Panc1 (cell line): ENCODE results near the gene CD96. TPM values are rescaled to one million over a fixed set of nuclear protein-coding genes. Genes with fewer than 3 reads are reported as not detected.

ENCODE experiments used
- ATAC-seq: fragments of 200-7000 bp; cut with Tn5 transposase; 2 replicates; pipeline ENCODE4 v1.9.1; 2020; ENCODE audit warnings: mild to moderate bottlenecking, moderate library complexity
- BruUV-seq: library from RNA; stranded (reverse); fragments of 400-500 nt; replicated peaks from 2 replicates; lab custom pipeline; 2021; lab: Mats Ljungman, UMichigan
- CTCF ChIA-PET: fragments of 300-600 bp; sonication (Branson Sonifier 250); formaldehyde crosslinking; loops from one replicate; lab custom pipeline; 2022; ENCODE audit warnings: antibody characterized with exemption; lab: Charles Lee
- POLR2A ChIA-PET: fragments of 300-600 bp; sonication (Branson Sonifier 250); formaldehyde crosslinking; loops from one replicate; lab custom pipeline; 2022; ENCODE audit warnings: antibody characterized with exemption; lab: Charles Lee
- DNase-seq: peaks from one replicate; pipeline ENCODE4 v3.0.0-alpha.2; 2010; ENCODE audit warnings: low read depth, low spot score
- H3K27ac ChIP-seq: 2 replicates; pipeline ENCODE4 v1.5.1; 2011; ENCODE audit warnings: mild to moderate bottlenecking, low read length, inconsistent platforms
- H3K27me3 ChIP-seq: fragments of 200-500 bp; sonication (Bioruptor generic); 2 replicates; pipeline ENCODE4 v1.6.0; 2014; ENCODE audit warnings: low read length, inconsistent platforms; ENCODE audit not compliant: control insufficient read depth, insufficient read depth
- H3K36me3 ChIP-seq: fragments of 200-500 bp; sonication (Bioruptor generic); 2 replicates; pipeline ENCODE4 v1.5.1; 2014; ENCODE audit warnings: inconsistent platforms, mild to moderate bottlenecking, low read length, moderate library complexity; ENCODE audit not compliant: control insufficient read depth, insufficient read depth
- H3K4me1 ChIP-seq: 2 replicates; pipeline ENCODE4 v1.5.1; 2011; ENCODE audit warnings: inconsistent platforms, mild to moderate bottlenecking, low read length, moderate library complexity; ENCODE audit not compliant: control insufficient read depth, insufficient read depth
- H3K4me3 ChIP-seq, 2 experiments: 2 replicates each; pipeline ENCODE4 v1.5.1; 2011 to 2012; ENCODE audit warnings: low read depth in 2 of 2, low read length in 2 of 2, mild to moderate bottlenecking in 2 of 2, inconsistent platforms in 1 of 2, moderate library complexity in 1 of 2
- H3K9me3 ChIP-seq: fragments of 200-500 bp; sonication (Bioruptor generic); 2 replicates; pipeline ENCODE4 v1.5.1; 2014; ENCODE audit warnings: low read depth, mild to moderate bottlenecking, inconsistent platforms, low read length, moderate library complexity; ENCODE audit not compliant: control insufficient read depth, insufficient read depth
- POLR2AphosphoS5 ChIP-seq: IDR thresholded peaks from 2 replicates; pipeline ENCODE4 v1.6.1; 2012; ENCODE audit warnings: mild to moderate bottlenecking, low read depth, low read length, moderate library complexity
- REST ChIP-seq, 2 experiments: IDR thresholded peaks; 2 replicates each; pipeline ENCODE4 v1.6.1; 2011 to 2012; ENCODE audit warnings: low read depth in 2 of 2, control low read depth in 1 of 2, low read length in 1 of 2, mild to moderate bottlenecking in 1 of 2, moderate library complexity in 1 of 2; ENCODE audit not compliant: insufficient read depth in 1 of 2
- SIN3A ChIP-seq: IDR thresholded peaks from 2 replicates; pipeline ENCODE4 v1.6.1; 2012; ENCODE audit warnings: low read depth, mild to moderate bottlenecking, low read length, moderate library complexity, borderline replicate concordance; ENCODE audit not compliant: insufficient read depth
- TCF7L2 ChIP-seq: IDR thresholded peaks from 2 replicates; pipeline ENCODE4 v1.6.1; 2011; ENCODE audit warnings: mild to moderate bottlenecking, low read depth, low read length, inconsistent platforms
- in situ Hi-C: cut with HindIII; loops from 2 replicates; pipeline ENCODE4 v1.10.0; 2016; ENCODE audit warnings: low sequenced_read_pairs, low pct_unique_long_range_greater_than_20kb
- intact Hi-C: fragments of 100-400 bp; cut with micrococcal nuclease; formaldehyde crosslinking; loops from one replicate; pipeline ENCODE4 v1.10.0; 2022; ENCODE audit not compliant: unreplicated experiment
- total RNA-seq: library from RNA; stranded (reverse); gene quantifications from one replicate; pipeline ENCODE4 v1.2.1, GENCODE V29; 2021; ENCODE audit not compliant: unreplicated experiment
- TF ChIP-seq, protein P1 (sequence below): fragments of 450-650 bp; IDR thresholded peaks from 2 replicates; pipeline ENCODE4 v1.5.1; 2017; ENCODE audit warnings: mild to moderate bottlenecking

Gene CD96
- total RNA-seq, 1 experiment from 2014 or later: not detected

DNA sequence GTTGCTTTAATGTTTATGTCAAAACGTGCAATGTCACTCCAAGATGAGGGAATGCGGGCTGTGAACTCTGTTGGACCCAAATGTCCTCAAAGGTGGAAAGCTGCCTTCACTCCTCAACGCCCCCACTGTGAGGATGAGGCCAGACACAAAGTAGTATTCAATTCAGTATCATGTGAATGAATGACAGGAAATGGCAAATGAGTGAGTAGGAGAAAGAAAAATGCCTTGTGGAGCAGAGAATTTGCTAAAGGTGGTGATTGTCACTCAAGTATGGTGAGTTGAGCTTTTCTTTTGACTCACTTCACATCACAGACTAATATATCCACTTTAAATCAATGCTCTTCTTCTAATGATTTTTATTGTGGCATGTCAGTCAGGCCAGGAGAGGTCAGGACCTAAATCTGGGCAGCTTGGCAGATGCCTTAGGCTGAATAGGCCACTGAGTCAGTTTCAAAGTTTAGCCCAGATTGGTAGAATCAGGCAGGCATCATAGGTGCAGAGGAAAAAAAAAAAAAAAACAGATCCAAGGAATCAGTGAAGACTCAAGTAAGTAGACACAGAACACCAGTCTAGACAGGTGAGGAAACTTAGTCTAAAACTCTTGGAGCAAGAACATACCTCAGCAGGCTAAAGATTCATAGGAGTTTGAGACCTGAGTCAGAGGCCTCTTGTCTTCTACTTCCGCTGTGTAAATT, 124.2 kb downstream of the CD96 start:
- in situ Hi-C loops: no loop called here
- no peaks in the 10 kb centered on the region for H3K36me3 ChIP-seq
- POLR2A ChIA-PET: no interaction called here
- H3K27me3 ChIP-seq: no peaks in the 10 kb centered on the region; the same call in 1 of the 2 replicates
- no peaks in the 10 kb centered on the region for H3K4me1 ChIP-seq
- CTCF ChIA-PET: no interaction called here
- DNase-seq: no peak
- no peak overlapping the region for H3K4me3 ChIP-seq
- H3K27ac ChIP-seq: no peak overlapping the region
- TF ChIP-seq SIN3A (no peak), TCF7L2 (no peak), REST (IDR thresholded peaks at IDR 0.05; ENCODE audit: insufficient read depth in 1 of 2, low read depth in 2 of 2, low read length in 1 of 2) (no peak), POLR2AphosphoS5 (no peak)
- TF ChIP-seq, protein P1, sequence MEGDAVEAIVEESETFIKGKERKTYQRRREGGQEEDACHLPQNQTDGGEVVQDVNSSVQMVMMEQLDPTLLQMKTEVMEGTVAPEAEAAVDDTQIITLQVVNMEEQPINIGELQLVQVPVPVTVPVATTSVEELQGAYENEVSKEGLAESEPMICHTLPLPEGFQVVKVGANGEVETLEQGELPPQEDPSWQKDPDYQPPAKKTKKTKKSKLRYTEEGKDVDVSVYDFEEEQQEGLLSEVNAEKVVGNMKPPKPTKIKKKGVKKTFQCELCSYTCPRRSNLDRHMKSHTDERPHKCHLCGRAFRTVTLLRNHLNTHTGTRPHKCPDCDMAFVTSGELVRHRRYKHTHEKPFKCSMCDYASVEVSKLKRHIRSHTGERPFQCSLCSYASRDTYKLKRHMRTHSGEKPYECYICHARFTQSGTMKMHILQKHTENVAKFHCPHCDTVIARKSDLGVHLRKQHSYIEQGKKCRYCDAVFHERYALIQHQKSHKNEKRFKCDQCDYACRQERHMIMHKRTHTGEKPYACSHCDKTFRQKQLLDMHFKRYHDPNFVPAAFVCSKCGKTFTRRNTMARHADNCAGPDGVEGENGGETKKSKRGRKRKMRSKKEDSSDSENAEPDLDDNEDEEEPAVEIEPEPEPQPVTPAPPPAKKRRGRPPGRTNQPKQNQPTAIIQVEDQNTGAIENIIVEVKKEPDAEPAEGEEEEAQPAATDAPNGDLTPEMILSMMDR: no peak
- no TSS peak for BruUV-seq
- H3K9me3 ChIP-seq: no peaks in the 10 kb centered on the region
- intact Hi-C loops: no loop called here
- ATAC-seq: no peak

DNA sequence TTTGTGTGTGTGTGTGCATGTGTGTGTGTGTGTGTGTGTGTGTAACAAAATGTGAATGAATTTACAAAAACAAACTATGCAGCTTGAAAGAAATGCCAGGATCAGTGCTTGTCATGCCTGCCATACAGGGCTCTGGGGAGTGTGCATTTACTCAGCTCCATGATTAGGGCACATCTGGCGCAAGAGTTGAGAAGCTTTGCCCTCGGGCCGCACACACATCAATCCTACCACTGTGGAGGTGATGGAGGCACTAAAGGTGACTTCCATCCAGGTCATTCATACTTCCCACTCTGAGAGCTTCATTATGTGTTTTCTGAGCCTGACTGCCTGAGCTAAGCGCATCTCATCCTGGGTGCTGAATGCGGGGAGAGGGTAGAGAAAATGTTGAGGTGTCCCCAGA, 125.2 kb downstream of the CD96 start:
- intact Hi-C loops: no loop called here
- ATAC-seq: no peak

More for the DNA sequence above, 125.2 kb downstream of the CD96 start:
- H3K27me3 ChIP-seq: no peaks in the 10 kb centered on the region; the same call in 1 of the 2 replicates
- DNase-seq: no peak
- ChIA-PET CTCF (interaction anchor here (0.7 to 1.6 kb wide), 2 partner anchors 50 to 300 kb away, joined by 3 to 4 read pairs; no protein-coding TSS in a partner anchor), POLR2A (no interaction called here)
- no peak overlapping the region for H3K27ac ChIP-seq
- no peaks in the 10 kb centered on the region for H3K4me1 ChIP-seq
- no peaks in the 10 kb centered on the region for H3K36me3 ChIP-seq
- no peaks in the 10 kb centered on the region for H3K9me3 ChIP-seq
- H3K4me3 ChIP-seq: no peak overlapping the region
- TF ChIP-seq POLR2AphosphoS5 (no peak), TCF7L2 (no peak), SIN3A (no peak), REST (IDR thresholded peaks at IDR 0.05; ENCODE audit: insufficient read depth in 1 of 2, low read depth in 2 of 2, low read length in 1 of 2) (no peak)
- TF ChIP-seq, protein P1: no peak
- BruUV-seq: no TSS peak
- in situ Hi-C loops: no loop called here
